SK-N-SH (cell line): Measurements from ENCODE around the gene NDUFS6. TPM values are rescaled to one million over a fixed set of nuclear protein-coding genes. Genes with fewer than 3 reads are reported as not detected.

Experiments
- CTCF ChIA-PET: fragments of 300-600, 350-600 bp; formaldehyde crosslinking; extraction: SDS; loops from one replicate; lab custom pipeline; 2021; lab: Yijun Ruan, JAX
- POLR2A ChIA-PET: fragments of 350-600 bp; sonication (Branson Sonifier 250); formaldehyde crosslinking; extraction: SDS; loops from one replicate; lab custom pipeline; 2020; ENCODE audit warnings: antibody characterized with exemption, inconsistent platforms; lab: Yijun Ruan, JAX
- DNase-seq: peaks from one replicate; pipeline ENCODE4 v3.0.0; 2012
- H2AFZ ChIP-seq: fragments of 200-600 bp; sonication (generic); 2 replicates; pipeline ENCODE4 v1.8.1; 2016; ENCODE audit warnings: antibody characterized with exemption, mild to moderate bottlenecking, low read depth
- H3F3A ChIP-seq: fragments of 200-600 bp; sonication (generic); replicated peaks from 2 replicates; pipeline ENCODE3; 2016; ENCODE audit warnings: antibody characterized with exemption, mild to moderate bottlenecking; ENCODE audit not compliant: insufficient read depth
- H3K27ac ChIP-seq, 2 experiments: fragments of 200-500 bp in 1 of 2; fragments of 200-600 bp in 1 of 2; sonication (Bioruptor generic) in 1 of 2; sonication (generic), shearing (Covaris generic) in 1 of 2; 2 replicates each; pipeline versions ENCODE4 v1.5.1 to v1.6.1; 2014 to 2016; ENCODE audit warnings: low read depth in 2 of 2, inconsistent platforms in 1 of 2, low read length in 1 of 2, mild to moderate bottlenecking in 1 of 2, mixed read lengths in 1 of 2
- H3K27me3 ChIP-seq: fragments of 200-600 bp; sonication (generic), shearing (Covaris generic); 2 replicates; pipeline ENCODE4 v1.6.1; 2016; ENCODE audit warnings: mixed run types; ENCODE audit not compliant: insufficient read depth
- H3K36me3 ChIP-seq, 2 experiments: fragments of 200-500 bp in 1 of 2; fragments of 200-600 bp in 1 of 2; sonication (Bioruptor generic) in 1 of 2; sonication (generic) in 1 of 2; replicated peaks in 1 of 2; 2 replicates each; pipeline versions ENCODE3 to v1.5.1; 2014 to 2016; ENCODE audit warnings: low read length in 1 of 2, mild to moderate bottlenecking in 1 of 2; ENCODE audit not compliant: insufficient read depth in 2 of 2, control insufficient read depth in 1 of 2
- H3K4me1 ChIP-seq, 2 experiments: fragments of 200-500 bp in 1 of 2; fragments of 200-600 bp in 1 of 2; sonication (Bioruptor generic) in 1 of 2; sonication (generic), shearing (Covaris generic) in 1 of 2; 2 replicates each; pipeline versions ENCODE4 v1.5.1 to v1.6.1; 2014 to 2016; ENCODE audit warnings: low read depth in 1 of 2, low read length in 1 of 2, mixed run types in 1 of 2; ENCODE audit not compliant: insufficient read depth in 2 of 2, control insufficient read depth in 1 of 2
- H3K4me2 ChIP-seq: fragments of 200-600 bp; sonication (generic), shearing (Covaris generic); 2 replicates; pipeline ENCODE4 v1.6.1; 2017; ENCODE audit warnings: mixed run types
- H3K4me3 ChIP-seq, 2 experiments: fragments of 200-500 bp in 1 of 2; fragments of 200-600 bp in 1 of 2; sonication (Bioruptor generic) in 1 of 2; sonication (generic), shearing (Covaris generic) in 1 of 2; 2 replicates each; pipeline versions ENCODE4 v1.5.1 to v1.8.1; 2014 to 2016; ENCODE audit warnings: low read depth in 2 of 2, inconsistent platforms in 1 of 2, low read length in 1 of 2, mild to moderate bottlenecking in 1 of 2, mixed read lengths in 1 of 2, moderate library complexity in 1 of 2
- H3K79me2 ChIP-seq: fragments of 200-600 bp; sonication (generic); 2 replicates; pipeline ENCODE4 v1.8.1; 2017; ENCODE audit warnings: mild to moderate bottlenecking; ENCODE audit not compliant: insufficient read depth
- H3K9ac ChIP-seq: fragments of 200-600 bp; sonication (generic); 2 replicates; pipeline ENCODE4 v1.6.1; 2017; ENCODE audit warnings: mixed run types
- H3K9me2 ChIP-seq: fragments of 200-600 bp; sonication (generic); 2 replicates; pipeline ENCODE4 v1.6.1; 2017; ENCODE audit warnings: mixed run types
- H3K9me3 ChIP-seq: fragments of 200-600 bp; sonication (generic); 2 replicates; pipeline ENCODE4 v1.6.1; 2017; ENCODE audit warnings: mixed run types, mild to moderate bottlenecking, moderate library complexity
- H4K20me1 ChIP-seq: fragments of 200-600 bp; sonication (generic); 2 replicates; pipeline ENCODE4 v1.6.1; 2017; ENCODE audit warnings: mild to moderate bottlenecking, mixed run types; ENCODE audit not compliant: insufficient read depth
- CHD2 ChIP-seq: fragments of 150-350 bp; IDR thresholded peaks from 2 replicates; pipeline ENCODE4 v1.6.1; 2018; ENCODE audit warnings: low read length; ENCODE audit not compliant: partially characterized antibody
- EP300 ChIP-seq, 2 experiments: IDR thresholded peaks; 2 replicates each; pipeline versions ENCODE4 v1.4.0 to v1.6.1; 2012; ENCODE audit warnings: borderline replicate concordance in 1 of 2, low read depth in 1 of 2, low read length in 1 of 2
- EZH2phosphoT487 ChIP-seq: fragments of 200-600 bp; sonication (generic); IDR thresholded peaks from 2 replicates; pipeline ENCODE4 v1.6.1; 2017; ENCODE audit warnings: low read depth, mixed run types, mild to moderate bottlenecking, antibody characterized with exemption, moderate library complexity, borderline replicate concordance
- FOSL2 ChIP-seq: IDR thresholded peaks from 2 replicates; pipeline ENCODE4 v1.4.0; 2012; ENCODE audit warnings: low read depth, mild to moderate bottlenecking, moderate library complexity, borderline replicate concordance
- FOXM1 ChIP-seq: IDR thresholded peaks from 2 replicates; pipeline ENCODE4 v1.4.0; 2012; ENCODE audit warnings: low read depth, mild to moderate bottlenecking
- GATA2 ChIP-seq: sonication (generic); formaldehyde crosslinking; IDR thresholded peaks from 2 replicates; pipeline ENCODE4 v1.5.0; 2020; ENCODE audit warnings: mild to moderate bottlenecking, missing genetic modification reagents
- JUND ChIP-seq: IDR thresholded peaks from 2 replicates; pipeline ENCODE4 v1.4.0; 2012
- MEF2A ChIP-seq: IDR thresholded peaks from 2 replicates; pipeline ENCODE4 v1.4.0; 2012; ENCODE audit warnings: low read depth, borderline replicate concordance
- NFIC ChIP-seq: IDR thresholded peaks from 2 replicates; pipeline ENCODE4 v1.4.0; 2012; ENCODE audit warnings: borderline replicate concordance
- RAD21 ChIP-seq: IDR thresholded peaks from 2 replicates; pipeline ENCODE4 v1.6.1; 2012; ENCODE audit warnings: mild to moderate bottlenecking, low read length
- RCOR1 ChIP-seq: fragments of 150-350 bp; IDR thresholded peaks from 2 replicates; pipeline ENCODE4 v1.6.1; 2017; ENCODE audit warnings: antibody characterized with exemption, low read length
- RFX5 ChIP-seq: IDR thresholded peaks from 2 replicates; pipeline ENCODE4 v1.6.1; 2012; ENCODE audit warnings: mild to moderate bottlenecking, improper control_type of control experiment, low read length
- RXRA ChIP-seq: IDR thresholded peaks from 2 replicates; pipeline ENCODE4 v1.4.0; 2012; ENCODE audit warnings: low read depth, mild to moderate bottlenecking, borderline replicate concordance
- SIN3A ChIP-seq: IDR thresholded peaks from 2 replicates; pipeline ENCODE4 v1.6.1; 2012; ENCODE audit warnings: low read depth, mild to moderate bottlenecking, low read length, moderate library complexity, borderline replicate concordance
- SMC3 ChIP-seq: IDR thresholded peaks from 2 replicates; pipeline ENCODE4 v1.6.1; 2012; ENCODE audit warnings: low read depth, low read length, improper control_type of control experiment
- TCF12 ChIP-seq: IDR thresholded peaks from 2 replicates; pipeline ENCODE4 v1.4.0; 2012
- YY1 ChIP-seq: IDR thresholded peaks from 2 replicates; pipeline ENCODE4 v1.4.0; 2012; ENCODE audit warnings: low read depth, mild to moderate bottlenecking
- WGBS: methylation state at CpG from one replicate; pipeline ENCODE4 v1.1.6; 2017; ENCODE audit warnings: low lambda C conversion rate; 5-methylcytosine and 5-hydroxymethylcytosine counted together
- polyA plus RNA-seq, 3 experiments: library from polyadenylated mRNA; depleted of rRNA; stranded (reverse); fragments of >200 nt; gene quantifications; 2 replicates each; pipeline ENCODE4 v1.2.3, GENCODE V29; 2012
- TF ChIP-seq, protein P1 (sequence below): IDR thresholded peaks from 2 replicates; pipeline ENCODE4 v1.6.1; 2012; ENCODE audit warnings: mild to moderate bottlenecking, low read depth, low read length, moderate library complexity
- TF ChIP-seq, protein P2 (sequence below): IDR thresholded peaks from 2 replicates; pipeline ENCODE4 v1.4.0; 2012; ENCODE audit warnings: low read depth, borderline replicate concordance
- TF ChIP-seq, protein P3 (sequence below): fragments of 200-600 bp; sonication (generic); IDR thresholded peaks from 2 replicates; pipeline ENCODE4 v1.6.1; 2017; ENCODE audit warnings: antibody characterized with exemption, mild to moderate bottlenecking, moderate library complexity

NDUFS6 gene
- polyA plus RNA-seq, 1 of the 3 experiments (the other 2 are of a cell fraction), result 316 TPM

DNA sequence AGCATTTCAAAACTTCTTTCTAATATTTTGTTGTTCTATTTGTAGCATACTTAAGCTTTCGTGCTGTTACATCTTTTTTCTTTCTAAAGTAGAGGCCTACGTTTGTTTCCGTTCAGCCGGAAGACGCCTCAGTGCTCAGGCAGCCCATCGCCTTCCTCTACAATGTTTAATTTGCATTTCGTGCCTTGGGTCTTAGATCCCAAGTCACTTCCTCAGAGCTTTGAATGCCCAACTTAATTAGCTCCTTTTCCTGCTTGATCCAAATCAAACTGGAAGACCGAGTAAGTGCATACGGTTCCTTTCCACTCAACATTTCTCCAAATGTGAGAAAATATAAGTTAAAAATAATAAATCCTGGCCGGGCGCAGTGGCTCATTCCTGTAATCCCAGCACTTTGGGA is 44.7 kb upstream of the NDUFS6 start (continued):
- TF ChIP-seq NFIC (no peak), MEF2A (no peak)

DNA sequence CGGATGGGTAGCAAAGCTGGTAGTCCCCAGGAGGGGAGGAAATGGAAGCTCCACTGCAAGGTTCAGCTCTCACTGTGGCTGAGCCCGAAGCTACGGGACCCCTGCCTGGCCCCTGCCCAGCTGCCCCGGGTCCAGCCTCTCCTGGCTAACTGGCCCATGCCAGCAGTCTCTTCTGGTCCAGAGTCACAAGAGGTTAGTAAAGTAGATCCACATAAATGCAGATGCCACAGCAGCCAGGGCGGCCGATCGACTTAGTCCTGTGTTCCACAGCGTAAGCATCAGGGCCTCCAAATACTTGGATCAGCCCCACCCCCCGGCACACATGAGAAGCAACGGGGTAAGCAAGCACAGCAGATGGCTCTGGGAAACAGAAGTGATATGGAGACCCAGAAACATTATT is 43.7 kb upstream of the NDUFS6 start:
- Histone ChIP-seq H3K27ac (no peak overlapping the region), H3K9me2 (no peaks in the 10 kb centered on the region), H3K36me3 (no peaks in the 10 kb centered on the region), H2AFZ (no peak overlapping the region), H3K9ac (no peak overlapping the region), H3K27me3 (peaks cover 79% of the 10 kb centered on the region)
- DNase-seq, result no peak
- 34% methylated on average over 10 of the region's 10 CpGs for WGBS
- POLR2A ChIA-PET, result no interaction called here
- no peak for TF ChIP-seq SIN3A
- no peak for TF ChIP-seq YY1
- no peak for TF ChIP-seq JUND
- no peak for TF ChIP-seq SMC3
- TF ChIP-seq, protein P1, sequence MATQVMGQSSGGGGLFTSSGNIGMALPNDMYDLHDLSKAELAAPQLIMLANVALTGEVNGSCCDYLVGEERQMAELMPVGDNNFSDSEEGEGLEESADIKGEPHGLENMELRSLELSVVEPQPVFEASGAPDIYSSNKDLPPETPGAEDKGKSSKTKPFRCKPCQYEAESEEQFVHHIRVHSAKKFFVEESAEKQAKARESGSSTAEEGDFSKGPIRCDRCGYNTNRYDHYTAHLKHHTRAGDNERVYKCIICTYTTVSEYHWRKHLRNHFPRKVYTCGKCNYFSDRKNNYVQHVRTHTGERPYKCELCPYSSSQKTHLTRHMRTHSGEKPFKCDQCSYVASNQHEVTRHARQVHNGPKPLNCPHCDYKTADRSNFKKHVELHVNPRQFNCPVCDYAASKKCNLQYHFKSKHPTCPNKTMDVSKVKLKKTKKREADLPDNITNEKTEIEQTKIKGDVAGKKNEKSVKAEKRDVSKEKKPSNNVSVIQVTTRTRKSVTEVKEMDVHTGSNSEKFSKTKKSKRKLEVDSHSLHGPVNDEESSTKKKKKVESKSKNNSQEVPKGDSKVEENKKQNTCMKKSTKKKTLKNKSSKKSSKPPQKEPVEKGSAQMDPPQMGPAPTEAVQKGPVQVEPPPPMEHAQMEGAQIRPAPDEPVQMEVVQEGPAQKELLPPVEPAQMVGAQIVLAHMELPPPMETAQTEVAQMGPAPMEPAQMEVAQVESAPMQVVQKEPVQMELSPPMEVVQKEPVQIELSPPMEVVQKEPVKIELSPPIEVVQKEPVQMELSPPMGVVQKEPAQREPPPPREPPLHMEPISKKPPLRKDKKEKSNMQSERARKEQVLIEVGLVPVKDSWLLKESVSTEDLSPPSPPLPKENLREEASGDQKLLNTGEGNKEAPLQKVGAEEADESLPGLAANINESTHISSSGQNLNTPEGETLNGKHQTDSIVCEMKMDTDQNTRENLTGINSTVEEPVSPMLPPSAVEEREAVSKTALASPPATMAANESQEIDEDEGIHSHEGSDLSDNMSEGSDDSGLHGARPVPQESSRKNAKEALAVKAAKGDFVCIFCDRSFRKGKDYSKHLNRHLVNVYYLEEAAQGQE, result no peak
- TF ChIP-seq RFX5, result no peak
- TF ChIP-seq FOSL2, result no peak
- no peak for TF ChIP-seq GATA2
- TF ChIP-seq TCF12, result no peak
- TF ChIP-seq, all 33 proteins: peak for 0
- Histone ChIP-seq H3K4me1 (no peaks in the 10 kb centered on the region), H3K79me2 (no peaks in the 10 kb centered on the region), H3F3A (no peaks in the 10 kb centered on the region), H3K4me2 (no peak overlapping the region), H4K20me1 (no peaks in the 10 kb centered on the region), H3K4me3 (no peak overlapping the region), H3K9me3 (no peaks in the 10 kb centered on the region)
- CTCF ChIA-PET, result no interaction called here

DNA sequence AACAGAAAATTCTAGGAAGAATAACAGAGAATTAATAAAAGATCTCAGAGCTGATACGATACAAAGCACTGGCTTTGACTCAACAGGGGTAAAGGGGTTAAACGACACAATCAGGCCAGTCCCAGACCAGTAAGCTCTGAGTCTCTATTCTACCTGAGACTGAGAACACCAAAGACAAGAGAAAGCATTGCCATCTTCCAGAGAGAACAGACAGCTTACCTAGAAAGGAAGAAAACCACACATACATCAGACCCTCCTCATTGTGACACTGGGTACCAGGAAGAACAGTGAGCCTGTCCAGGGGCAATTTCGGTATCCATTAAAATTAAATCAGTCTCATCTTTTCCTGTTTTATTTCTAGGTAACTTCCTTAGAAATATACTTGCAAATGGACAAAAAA is 42.6 kb upstream of the NDUFS6 start:
- ChIA-PET CTCF (interaction anchor here (1.1 kb wide), 1 partner anchor 22 kb away, joined by 3 read pairs; no protein-coding TSS in a partner anchor), POLR2A (no interaction called here)
- Histone ChIP-seq H3K9me2 (no peaks in the 10 kb centered on the region), H3K9ac (no peak overlapping the region), H3K27me3 (peaks cover 79% of the 10 kb centered on the region), H3K4me2 (no peak overlapping the region), H3K27ac (no peak overlapping the region), H3K36me3 (no peaks in the 10 kb centered on the region), H3K9me3 (no peaks in the 10 kb centered on the region), H2AFZ (no peak overlapping the region), H4K20me1 (no peaks in the 10 kb centered on the region), H3K4me1 (no peaks in the 10 kb centered on the region), H3F3A (no peaks in the 10 kb centered on the region), H3K4me3 (no peak overlapping the region; a peak in 1 of 4 replicates), H3K79me2 (no peaks in the 10 kb centered on the region)
- 0% methylated on average over 3 of the region's 3 CpGs for WGBS
- DNase-seq, result no peak
- TF ChIP-seq NFIC (no peak), EZH2phosphoT487 (no peak), RCOR1 (no peak), MEF2A (no peak), JUND (no peak), RXRA (no peak), TCF12 (no peak), EP300 (IDR thresholded peaks at IDR 0.05; ENCODE audit: borderline replicate concordance in 1 of 2, low read depth in 1 of 2, low read length in 1 of 2) (no peak), RAD21 (no peak), RFX5 (no peak), FOXM1 (no peak), CHD2 (no peak)
- TF ChIP-seq, protein P2, sequence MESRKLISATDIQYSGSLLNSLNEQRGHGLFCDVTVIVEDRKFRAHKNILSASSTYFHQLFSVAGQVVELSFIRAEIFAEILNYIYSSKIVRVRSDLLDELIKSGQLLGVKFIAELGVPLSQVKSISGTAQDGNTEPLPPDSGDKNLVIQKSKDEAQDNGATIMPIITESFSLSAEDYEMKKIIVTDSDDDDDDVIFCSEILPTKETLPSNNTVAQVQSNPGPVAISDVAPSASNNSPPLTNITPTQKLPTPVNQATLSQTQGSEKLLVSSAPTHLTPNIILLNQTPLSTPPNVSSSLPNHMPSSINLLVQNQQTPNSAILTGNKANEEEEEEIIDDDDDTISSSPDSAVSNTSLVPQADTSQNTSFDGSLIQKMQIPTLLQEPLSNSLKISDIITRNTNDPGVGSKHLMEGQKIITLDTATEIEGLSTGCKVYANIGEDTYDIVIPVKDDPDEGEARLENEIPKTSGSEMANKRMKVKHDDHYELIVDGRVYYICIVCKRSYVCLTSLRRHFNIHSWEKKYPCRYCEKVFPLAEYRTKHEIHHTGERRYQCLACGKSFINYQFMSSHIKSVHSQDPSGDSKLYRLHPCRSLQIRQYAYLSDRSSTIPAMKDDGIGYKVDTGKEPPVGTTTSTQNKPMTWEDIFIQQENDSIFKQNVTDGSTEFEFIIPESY, result no peak
- TF ChIP-seq, protein P3, sequence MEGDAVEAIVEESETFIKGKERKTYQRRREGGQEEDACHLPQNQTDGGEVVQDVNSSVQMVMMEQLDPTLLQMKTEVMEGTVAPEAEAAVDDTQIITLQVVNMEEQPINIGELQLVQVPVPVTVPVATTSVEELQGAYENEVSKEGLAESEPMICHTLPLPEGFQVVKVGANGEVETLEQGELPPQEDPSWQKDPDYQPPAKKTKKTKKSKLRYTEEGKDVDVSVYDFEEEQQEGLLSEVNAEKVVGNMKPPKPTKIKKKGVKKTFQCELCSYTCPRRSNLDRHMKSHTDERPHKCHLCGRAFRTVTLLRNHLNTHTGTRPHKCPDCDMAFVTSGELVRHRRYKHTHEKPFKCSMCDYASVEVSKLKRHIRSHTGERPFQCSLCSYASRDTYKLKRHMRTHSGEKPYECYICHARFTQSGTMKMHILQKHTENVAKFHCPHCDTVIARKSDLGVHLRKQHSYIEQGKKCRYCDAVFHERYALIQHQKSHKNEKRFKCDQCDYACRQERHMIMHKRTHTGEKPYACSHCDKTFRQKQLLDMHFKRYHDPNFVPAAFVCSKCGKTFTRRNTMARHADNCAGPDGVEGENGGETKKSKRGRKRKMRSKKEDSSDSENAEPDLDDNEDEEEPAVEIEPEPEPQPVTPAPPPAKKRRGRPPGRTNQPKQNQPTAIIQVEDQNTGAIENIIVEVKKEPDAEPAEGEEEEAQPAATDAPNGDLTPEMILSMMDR, result no peak
